H1 (cell line): ENCODE data around the gene MYH10. TPM values are rescaled to one million over a fixed set of nuclear protein-coding genes. Genes with fewer than 3 reads are reported as not detected.

Experiments used
- CTCF ChIA-PET: fragments of 300-600 bp; sonication (Branson Sonifier 250); formaldehyde crosslinking; loops from one replicate; lab custom pipeline; 2021; ENCODE audit not compliant: partially characterized antibody; lab: Charles Lee
- POLR2A ChIA-PET: fragments of 300-600 bp; sonication (Branson Sonifier 250); formaldehyde crosslinking; loops from one replicate; lab custom pipeline; 2021; ENCODE audit warnings: inconsistent platforms; ENCODE audit not compliant: partially characterized antibody; lab: Charles Lee
- DNase-seq, 2 experiments: peaks; one replicate each; pipeline versions ENCODE4 v3.0.0 to v3.0.0-alpha.2; 2010 to 2022; ENCODE audit warnings: low spot score in 2 of 2, low read depth in 1 of 2, mixed read lengths in 1 of 2
- FAIRE-seq: peaks from 2 replicates; lab custom pipeline; 2011; peaks lifted over from hg19 to GRCh38; lab: Jason Lieb, UNC
- H2AFZ ChIP-seq: 2 replicates; pipeline ENCODE4 v1.8.1; 2012; ENCODE audit warnings: low read length, inconsistent platforms
- H2AK5ac ChIP-seq: 2 replicates; pipeline ENCODE4 v1.6.1; 2013; ENCODE audit warnings: low read depth, low read length
- H2BK120ac ChIP-seq: replicated peaks from 2 replicates; pipeline ENCODE3; 2013; ENCODE audit warnings: low read depth, low read length, inconsistent platforms
- H2BK12ac ChIP-seq: 2 replicates; pipeline ENCODE4 v1.6.1; 2013; ENCODE audit warnings: low read depth, low read length
- H2BK15ac ChIP-seq: 2 replicates; pipeline ENCODE4 v1.6.1; 2013; ENCODE audit warnings: low read length
- H2BK20ac ChIP-seq: 2 replicates; pipeline ENCODE4 v1.6.1; 2013; ENCODE audit warnings: low read length
- H2BK5ac ChIP-seq: 2 replicates; pipeline ENCODE4 v1.6.1; 2013; ENCODE audit warnings: low read depth, low read length
- H3K14ac ChIP-seq: 2 replicates; pipeline ENCODE4 v1.6.1; 2013; ENCODE audit warnings: inconsistent platforms; ENCODE audit not compliant: insufficient read length
- H3K18ac ChIP-seq: 2 replicates; pipeline ENCODE4 v1.6.1; 2013; ENCODE audit warnings: low read length; ENCODE audit errors: extremely low read depth
- H3K23ac ChIP-seq: 2 replicates; pipeline ENCODE4 v1.6.1; 2013; ENCODE audit warnings: inconsistent platforms; ENCODE audit not compliant: insufficient read length
- H3K23me2 ChIP-seq: 2 replicates; pipeline ENCODE4 v1.6.1; 2013; ENCODE audit warnings: low read depth, low read length
- H3K27ac ChIP-seq: 2 replicates; pipeline ENCODE4 v1.6.1; 2011; ENCODE audit warnings: low read depth, low read length, inconsistent platforms
- H3K27me3 ChIP-seq, 4 experiments: replicated peaks in 1 of 4; 1 replicate in 1 of 4; 2 replicates in 3 of 4; pipeline versions ENCODE4 v1.6.1 to v1.8.1; 2011 to 2013; ENCODE audit warnings: low read length in 3 of 4, mild to moderate bottlenecking in 3 of 4, inconsistent platforms in 2 of 4, mixed read lengths in 2 of 4, moderate library complexity in 1 of 4; ENCODE audit not compliant: control insufficient read depth in 3 of 4, insufficient read depth in 3 of 4; ENCODE audit errors: extremely low read depth in 1 of 4
- H3K36me3 ChIP-seq, 4 experiments: 2 replicates each; pipeline versions ENCODE4 v1.6.1 to v1.8.1; 2011 to 2013; ENCODE audit warnings: mild to moderate bottlenecking in 4 of 4, low read length in 3 of 4, moderate library complexity in 2 of 4, control low read depth in 1 of 4, inconsistent platforms in 1 of 4; ENCODE audit not compliant: insufficient read depth in 4 of 4, control insufficient read depth in 2 of 4
- H3K4ac ChIP-seq: replicated peaks from 2 replicates; pipeline ENCODE3; 2013; ENCODE audit warnings: low read length, low read depth, mixed read lengths, inconsistent platforms; ENCODE audit not compliant: insufficient read length
- H3K4me1 ChIP-seq, 4 experiments: replicated peaks in 1 of 4; 1 replicate in 1 of 4; 2 replicates in 3 of 4; pipeline versions ENCODE4 v1.6.1 to v1.8.1; 2011 to 2013; ENCODE audit warnings: low read length in 3 of 4, inconsistent platforms in 2 of 4, mixed read lengths in 1 of 4; ENCODE audit not compliant: insufficient read depth in 4 of 4, control insufficient read depth in 3 of 4
- H3K4me2 ChIP-seq, 2 experiments: 2 replicates each; pipeline versions ENCODE4 v1.6.1 to v1.8.1; 2011 to 2013; ENCODE audit warnings: low read depth in 2 of 2, low read length in 2 of 2, control low read depth in 1 of 2, inconsistent platforms in 1 of 2, mild to moderate bottlenecking in 1 of 2; ENCODE audit not compliant: insufficient read depth in 1 of 2
- H3K4me3 ChIP-seq, 4 experiments: fragments of 200-600, 300-600 bp in 1 of 4; sonication (generic), shearing (Covaris generic), sonication (Bioruptor Twin) in 1 of 4; 2 replicates each; pipeline versions ENCODE4 v1.5.1 to v1.8.1; 2011 to 2016; ENCODE audit warnings: low read length in 4 of 4, low read depth in 3 of 4, control low read depth in 2 of 4, inconsistent platforms in 2 of 4, mild to moderate bottlenecking in 2 of 4, mixed read lengths in 1 of 4, moderate library complexity in 1 of 4; ENCODE audit not compliant: insufficient read depth in 2 of 4; ENCODE audit errors: extremely low read depth in 1 of 4
- H3K56ac ChIP-seq: replicated peaks from 2 replicates; pipeline ENCODE3; 2013; ENCODE audit warnings: low read depth, mild to moderate bottlenecking, mixed read lengths, low read length, inconsistent platforms; ENCODE audit not compliant: insufficient read length
- H3K79me1 ChIP-seq: 2 replicates; pipeline ENCODE4 v1.6.1; 2013; ENCODE audit warnings: low read depth, low read length, control low read depth
- H3K79me2 ChIP-seq, 2 experiments: 2 replicates each; pipeline versions ENCODE4 v1.6.1 to v1.8.1; 2012 to 2013; ENCODE audit warnings: low read length in 2 of 2, mild to moderate bottlenecking in 2 of 2, inconsistent platforms in 1 of 2; ENCODE audit not compliant: insufficient read depth in 2 of 2, control insufficient read depth in 1 of 2
- H3K9ac ChIP-seq, 4 experiments: replicated peaks in 1 of 4; 1 replicate in 1 of 4; 2 replicates in 3 of 4; pipeline versions ENCODE4 v1.6.1 to v1.8.1; 2011 to 2013; ENCODE audit warnings: low read depth in 3 of 4, low read length in 3 of 4, control low read depth in 2 of 4, mild to moderate bottlenecking in 2 of 4, moderate library complexity in 2 of 4, inconsistent platforms in 1 of 4; ENCODE audit errors: extremely low read depth in 1 of 4
- H3K9me3 ChIP-seq, 2 experiments: 2 replicates each; pipeline versions ENCODE4 v1.6.1 to v1.8.1; 2012 to 2013; ENCODE audit warnings: mild to moderate bottlenecking in 2 of 2, moderate library complexity in 2 of 2, control low read depth in 1 of 2, inconsistent platforms in 1 of 2, low read depth in 1 of 2, low read length in 1 of 2, mixed read lengths in 1 of 2; ENCODE audit not compliant: insufficient read depth in 2 of 2
- H4K20me1 ChIP-seq, 2 experiments: replicated peaks in 1 of 2; 2 replicates each; pipeline versions ENCODE3 to v1.8.1; 2011 to 2013; ENCODE audit warnings: inconsistent platforms in 2 of 2, low read length in 2 of 2, mild to moderate bottlenecking in 1 of 2; ENCODE audit not compliant: insufficient read depth in 2 of 2, control insufficient read depth in 1 of 2
- H4K5ac ChIP-seq: 2 replicates; pipeline ENCODE4 v1.6.1; 2013; ENCODE audit warnings: low read length, low read depth, mixed read lengths, inconsistent platforms; ENCODE audit not compliant: insufficient read length
- H4K8ac ChIP-seq: 2 replicates; pipeline ENCODE4 v1.8.0; 2013; ENCODE audit warnings: mild to moderate bottlenecking, moderate library complexity, low read length, inconsistent platforms; ENCODE audit not compliant: insufficient read depth; ENCODE audit errors: extremely low read depth
- H4K91ac ChIP-seq: replicated peaks from 2 replicates; pipeline ENCODE3; 2013; ENCODE audit warnings: low read length, mixed read lengths, inconsistent platforms; ENCODE audit not compliant: insufficient read length
- BRCA1 ChIP-seq: IDR thresholded peaks from 2 replicates; pipeline ENCODE4 v1.6.1; 2012; ENCODE audit warnings: low read depth, low read length, improper control_type of control experiment
- CREB1 ChIP-seq: IDR thresholded peaks from 2 replicates; pipeline ENCODE4 v1.6.1; 2012; ENCODE audit warnings: inconsistent platforms
- CTCF ChIP-seq, 3 experiments: IDR thresholded peaks; 1 replicate in 2 of 3; 2 replicates in 1 of 3; pipeline versions ENCODE4 v1.5.1 to v1.6.1; 2011; ENCODE audit warnings: low read length in 3 of 3, mild to moderate bottlenecking in 3 of 3, inconsistent platforms in 2 of 3, low read depth in 1 of 3, moderate library complexity in 1 of 3; ENCODE audit not compliant: insufficient read depth in 1 of 3; ENCODE audit errors: control extremely low read depth in 1 of 3
- EP300 ChIP-seq, 2 experiments: IDR thresholded peaks; 1 replicate in 1 of 2; 2 replicates in 1 of 2; pipeline ENCODE4 v1.6.1; 2011 to 2012; ENCODE audit warnings: low read depth in 2 of 2, low read length in 2 of 2, mild to moderate bottlenecking in 2 of 2, borderline replicate concordance in 1 of 2, inconsistent platforms in 1 of 2, moderate library complexity in 1 of 2
- NRF1 ChIP-seq: IDR thresholded peaks from 2 replicates; pipeline ENCODE4 v1.6.1; 2011; ENCODE audit warnings: mild to moderate bottlenecking, low read depth, low read length, improper control_type of control experiment
- SAP30 ChIP-seq: fragments of 300-600 bp; sonication (generic); IDR thresholded peaks from 2 replicates; pipeline ENCODE4 v1.7.1; 2012; ENCODE audit warnings: low read length, moderate library complexity, mild to moderate bottlenecking, inconsistent platforms; ENCODE audit not compliant: insufficient read depth, insufficient replicate concordance
- SP1 ChIP-seq: IDR thresholded peaks from 2 replicates; pipeline ENCODE4 v1.6.1; 2011; ENCODE audit warnings: low read depth, low read length
- SP2 ChIP-seq: IDR thresholded peaks from 2 replicates; pipeline ENCODE4 v1.6.1; 2012; ENCODE audit warnings: mild to moderate bottlenecking, low read length, inconsistent platforms
- SUZ12 ChIP-seq: fragments of 200-600 bp; sonication (generic); IDR thresholded peaks from 2 replicates; pipeline ENCODE4 v1.6.1; 2012; ENCODE audit warnings: mild to moderate bottlenecking, inconsistent platforms, low read length, moderate library complexity, mixed read lengths
- YY1 ChIP-seq: IDR thresholded peaks from 2 replicates; pipeline ENCODE4 v1.6.1; 2011; ENCODE audit warnings: low read depth, mild to moderate bottlenecking, low read length
- ZNF274 ChIP-seq: IDR thresholded peaks from 2 replicates; pipeline ENCODE4 v1.7.0; 2012; ENCODE audit warnings: low read length, borderline replicate concordance; ENCODE audit errors: extremely low read depth
- WGBS, 2 experiments: shearing (Covaris generic) in 1 of 2; methylation state at CpG; one replicate each; pipeline versions ENCODE4 v1.1.6 to v1.1.7; 2013 to 2015; ENCODE audit warnings: low lambda C conversion rate in 2 of 2, mixed read lengths in 2 of 2, inconsistent platforms in 1 of 2, low coverage in 1 of 2, missing lambda C conversion rate in 1 of 2; ENCODE audit not compliant: insufficient replicate concordance in 2 of 2, insufficient coverage in 1 of 2, insufficient read length in 1 of 2; ENCODE audit errors: extremely low coverage in 1 of 2, missing lambda C conversion rate in 1 of 2; 5-methylcytosine and 5-hydroxymethylcytosine counted together
- polyA plus RNA-seq, 7 experiments: library from polyadenylated mRNA; depleted of rRNA in 3 of 7; stranded (reverse) in 5 of 7; unstranded in 2 of 7; fragments of >200 nt in 5 of 7; fragments of 200-250 nt in 2 of 7; gene quantifications; 1 replicate in 5 of 7; 2 replicates in 1 of 7; 4 replicates in 1 of 7; pipeline versions ENCODE4 v1.2.1 to v1.2.3, GENCODE V29; 2011 to 2013; ENCODE audit warnings: missing spikeins in 2 of 7, mixed read lengths in 2 of 7
- total RNA-seq: library from RNA; stranded (reverse); fragmentation: NEBNext Ultra II Directional; extraction: Animal tissue kit (Norgen Biotek cat#: 25700); gene quantifications from 2 replicates; pipeline ENCODE4 v1.2.1, GENCODE V29; 2021
- TF ChIP-seq, protein P1 (sequence below): IDR thresholded peaks from 2 replicates; pipeline ENCODE4 v1.6.1; 2012; ENCODE audit warnings: inconsistent platforms

The MYH10 gene
- total and polyA plus RNA-seq, 2 of the 8 experiments (the other 6 are each of a cell fraction or from before 2014, with no cell fraction given) = 64.1 to 289 TPM

- WGBS, 2 experiments = 76% methylated on average over 1 of the region's 1 CpG; no CpG with 5 or more reads in 1 of the 2 experiments
- H3K27ac ChIP-seq = no peak overlapping the region
- no peak overlapping the region for H2BK12ac ChIP-seq
- no peak overlapping the region for H3K4me3 ChIP-seq
- FAIRE-seq = no peak
- no peak overlapping the region for H3K4ac ChIP-seq
- H2BK120ac ChIP-seq = no peak overlapping the region
- ChIA-PET CTCF (no interaction called here), POLR2A (no interaction called here)
- no peak overlapping the region for H2BK15ac ChIP-seq
- no peaks in the 10 kb centered on the region for H3K79me1 ChIP-seq
- DNase-seq = no peak
- H3K23me2 ChIP-seq = no peaks in the 10 kb centered on the region
- H2BK5ac ChIP-seq = no peak overlapping the region
- no peak overlapping the region for H3K23ac ChIP-seq
- H3K9ac ChIP-seq = no peak overlapping the region
- no peak overlapping the region for H3K4me2 ChIP-seq
- H4K91ac ChIP-seq = no peak overlapping the region
- peaks cover 0 to 8% of the 10 kb centered on the region in 2 experiments for H4K20me1 ChIP-seq
- no peak overlapping the region for H2BK20ac ChIP-seq
- H2AK5ac ChIP-seq = no peak overlapping the region
- no peak overlapping the region for H4K8ac ChIP-seq
- no peaks in the 10 kb centered on the region for H3K4me1 ChIP-seq
- no peak overlapping the region for H3K14ac ChIP-seq
- peaks cover 0 to 38% (median 20%) of the 10 kb centered on the region in 4 experiments; a peak in 6 of 8 replicates for H3K36me3 ChIP-seq
- no peaks in the 10 kb centered on the region for H3K9me3 ChIP-seq
- no peak overlapping the region for H4K5ac ChIP-seq
- no peak overlapping the region for H3K18ac ChIP-seq
- H2AFZ ChIP-seq = no peak overlapping the region
- H3K27me3 ChIP-seq = no peaks in the 10 kb centered on the region
- no peak overlapping the region for H3K56ac ChIP-seq
- H3K79me2 ChIP-seq = peaks cover 0 to 8% of the 10 kb centered on the region in 2 experiments; a peak in 2 of 4 replicates
- TF ChIP-seq, protein P1, sequence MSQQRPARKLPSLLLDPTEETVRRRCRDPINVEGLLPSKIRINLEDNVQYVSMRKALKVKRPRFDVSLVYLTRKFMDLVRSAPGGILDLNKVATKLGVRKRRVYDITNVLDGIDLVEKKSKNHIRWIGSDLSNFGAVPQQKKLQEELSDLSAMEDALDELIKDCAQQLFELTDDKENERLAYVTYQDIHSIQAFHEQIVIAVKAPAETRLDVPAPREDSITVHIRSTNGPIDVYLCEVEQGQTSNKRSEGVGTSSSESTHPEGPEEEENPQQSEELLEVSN = no peak
- TF ChIP-seq YY1 (no peak), SUZ12 (no peak), CREB1 (no peak), ZNF274 (no peak), EP300 (IDR thresholded peaks at IDR 0.05; ENCODE audit: borderline replicate concordance in 1 of 2, low read depth in 2 of 2, low read length in 2 of 2) (no peak), SP2 (no peak), CTCF (IDR thresholded peaks at IDR 0.05; ENCODE audit: control extremely low read depth in 1 of 3, insufficient read depth in 1 of 3, low read depth in 1 of 3, low read length in 3 of 3) (no peak), SAP30 (no peak), SP1 (no peak), BRCA1 (no peak), NRF1 (no peak)
Observed at GRCh38 chr17:8558144-8558543, 72.4 kb downstream of the MYH10 start.
